ENCODE results near the gene ROR2.

The ROR2 gene

GRCh38 chr9:91755761-91756509 is 194.1 kb downstream of the ROR2 start:
- no peak for DNase-seq (ENCODE audit: low read depth)
- TF ChIP-seq CTCF (IDR thresholded peaks at IDR 0.05; ENCODE audit: low read length, missing control alignments) = no peak
- H3K4me3 ChIP-seq (replicated peaks; ENCODE audit: low read depth, low read length) = no peak overlapping the region

DNA sequence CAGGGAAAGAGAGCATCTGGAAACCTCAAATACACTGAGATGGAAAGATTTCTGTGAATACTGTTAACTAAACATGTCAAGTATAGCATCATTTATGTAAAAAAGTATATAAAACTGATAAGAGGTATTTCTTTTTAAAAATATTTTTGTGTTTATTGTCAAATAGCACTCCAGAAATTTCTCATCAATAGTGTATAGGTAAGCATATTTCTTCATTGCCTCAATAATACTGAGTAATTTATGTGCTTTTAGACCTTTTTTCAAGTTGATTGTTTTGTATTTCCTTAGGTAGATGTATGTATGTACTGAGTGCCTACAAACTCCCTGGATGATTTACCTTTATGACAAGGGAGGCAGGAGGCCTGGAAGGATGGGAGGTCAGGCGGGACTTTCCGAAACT is 196.3 kb downstream of the ROR2 start:
- no peak for DNase-seq (ENCODE audit: low read depth)
- H3K4me3 ChIP-seq (replicated peaks; ENCODE audit: low read depth, low read length) = no peak overlapping the region
- TF ChIP-seq CTCF (IDR thresholded peaks at IDR 0.05; ENCODE audit: low read length, missing control alignments) = no peak

DNA sequence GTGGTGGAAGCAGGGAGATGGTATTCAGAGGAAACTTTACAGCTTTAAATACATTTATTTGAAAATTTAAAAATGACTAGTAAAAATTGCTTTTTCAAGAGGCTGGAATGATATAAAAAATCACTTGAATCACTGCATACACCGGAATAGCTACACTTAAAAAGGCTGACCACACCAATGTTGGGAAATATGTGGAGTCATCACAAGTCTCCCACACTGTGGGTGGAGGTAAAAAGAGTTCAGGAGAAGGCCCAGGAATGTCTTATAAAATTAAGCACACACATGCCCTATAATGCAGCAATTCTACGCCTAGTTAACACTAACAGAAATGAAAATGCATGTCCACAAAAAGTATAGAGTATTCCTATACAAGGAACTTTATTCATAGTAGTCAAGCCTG is 198.1 kb downstream of the ROR2 start:
- H3K4me3 ChIP-seq (replicated peaks; ENCODE audit: low read depth, low read length) = no peak overlapping the region
- TF ChIP-seq CTCF (IDR thresholded peaks at IDR 0.05; ENCODE audit: low read length, missing control alignments) = no peak
- peak; percentile 76 for DNase-seq (ENCODE audit: low read depth)

DNA sequence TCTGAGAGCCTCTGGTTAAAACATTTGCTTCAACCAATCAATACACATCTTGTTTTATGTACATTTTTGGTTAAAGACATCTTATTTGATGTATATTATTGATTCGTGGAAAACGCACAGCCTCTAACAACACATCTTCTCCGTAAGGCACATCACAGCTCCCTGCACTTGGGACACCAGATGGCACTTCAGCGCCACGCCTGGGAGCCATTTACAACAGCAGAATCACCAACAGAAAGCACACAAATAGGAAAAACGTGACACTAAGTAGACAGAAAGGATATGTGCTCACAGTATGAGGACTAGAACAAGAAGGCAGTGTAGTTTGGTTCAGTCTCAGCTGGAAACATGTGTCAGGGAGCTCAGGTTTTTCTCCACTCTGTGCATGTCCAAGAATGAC is 199.7 kb downstream of the ROR2 start:
- no peak for TF ChIP-seq CTCF (IDR thresholded peaks at IDR 0.05; ENCODE audit: low read length, missing control alignments)
- no peak for DNase-seq (ENCODE audit: low read depth)

GRCh38 chr9:91746904-91747303 is 203.1 kb downstream of the ROR2 start:
- DNase-seq (ENCODE audit: low read depth) = peak; percentile 50
- no peak overlapping the region for H3K4me3 ChIP-seq (replicated peaks; ENCODE audit: low read depth, low read length)
- TF ChIP-seq CTCF (IDR thresholded peaks at IDR 0.05; ENCODE audit: low read length, missing control alignments) = no peak

More for the DNA sequence above, 199.7 kb downstream of the ROR2 start:
- no peak overlapping the region for H3K4me3 ChIP-seq (replicated peaks; ENCODE audit: low read depth, low read length)

- no peak for TF ChIP-seq CTCF (IDR thresholded peaks at IDR 0.05; ENCODE audit: low read length, missing control alignments)
- DNase-seq (ENCODE audit: low read depth) = no peak
- no peak overlapping the region for H3K4me3 ChIP-seq (replicated peaks; ENCODE audit: low read depth, low read length)
These were observed 203.7 kb downstream of the ROR2 start for GRCh38 chr9:91746357-91746756.

DNA sequence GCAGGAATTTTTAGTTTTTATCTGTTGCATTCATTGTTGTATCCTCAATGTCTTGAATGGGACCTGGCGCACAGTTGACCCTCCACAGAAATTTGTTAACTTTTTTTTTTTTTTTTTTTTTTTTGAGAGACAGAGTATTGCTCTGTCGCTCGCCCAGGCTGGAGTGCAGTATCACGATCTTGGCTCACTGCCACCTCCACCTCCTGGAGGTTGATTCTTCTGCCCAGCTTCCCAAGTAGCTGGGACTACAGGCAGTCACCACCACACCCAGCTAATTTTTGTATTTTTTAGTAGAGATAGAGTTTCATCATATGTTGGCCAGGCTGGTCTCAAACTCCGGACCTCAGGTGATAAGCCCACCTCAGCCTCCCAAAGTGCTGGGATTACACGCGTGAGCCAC is 205.9 kb downstream of the ROR2 start:
- DNase-seq (ENCODE audit: low read depth) = no peak
- TF ChIP-seq CTCF (IDR thresholded peaks at IDR 0.05; ENCODE audit: low read length, missing control alignments) = no peak
- H3K4me3 ChIP-seq (replicated peaks; ENCODE audit: low read depth, low read length) = no peak overlapping the region

All from fibroblast of pulmonary artery (primary cell).